Karpas-422 (cell line): ENCODE results near the gene NBPF15. TPM values are rescaled to one million over a fixed set of nuclear protein-coding genes. Genes with fewer than 3 reads are reported as not detected.
"Not testable (repeated sequence)": the region's sequence is repeated elsewhere in the genome, so short reads cannot be mapped to it uniquely, and the experiment has no call there.

ENCODE experiments used
- DNase-seq: peaks from one replicate; pipeline ENCODE4 v3.0.0-alpha.2; 2015
- H2AFZ ChIP-seq: fragments of 200-600 bp; sonication (generic); 2 replicates; pipeline ENCODE4 v1.6.1; 2014; ENCODE audit warnings: antibody characterized with exemption, low read length, mixed read lengths
- H3K27ac ChIP-seq: fragments of 200-600 bp; sonication (generic); 2 replicates; pipeline ENCODE4 v1.5.1; 2014; ENCODE audit warnings: mild to moderate bottlenecking, low read length, moderate library complexity
- H3K27me3 ChIP-seq: fragments of 200-600 bp; sonication (generic); 2 replicates; pipeline ENCODE4 v1.6.1; 2014; ENCODE audit warnings: low read length, mixed read lengths
- H3K36me3 ChIP-seq: fragments of 200-600 bp; sonication (generic); 2 replicates; pipeline ENCODE4 v1.6.1; 2014; ENCODE audit warnings: low read length, mixed read lengths; ENCODE audit not compliant: insufficient read depth
- H3K4me1 ChIP-seq: fragments of 200-600 bp; sonication (generic); 2 replicates; pipeline ENCODE4 v1.6.1; 2014; ENCODE audit warnings: mild to moderate bottlenecking, low read length, mixed read lengths
- H3K4me2 ChIP-seq: fragments of 200-600 bp; sonication (generic); 2 replicates; pipeline ENCODE4 v1.6.1; 2014; ENCODE audit warnings: low read length, low read depth, mild to moderate bottlenecking; ENCODE audit not compliant: poor library complexity, severe bottlenecking
- H3K4me3 ChIP-seq: fragments of 200-600 bp; sonication (generic); 2 replicates; pipeline ENCODE4 v1.5.1; 2014; ENCODE audit warnings: mild to moderate bottlenecking, antibody characterized with exemption, low read length, mixed read lengths
- H3K79me2 ChIP-seq: fragments of 200-600 bp; sonication (generic); 2 replicates; pipeline ENCODE4 v1.6.1; 2014; ENCODE audit warnings: mild to moderate bottlenecking, low read length, mixed read lengths
- H3K9ac ChIP-seq: fragments of 200-600 bp; sonication (generic); 2 replicates; pipeline ENCODE4 v1.6.0; 2014; ENCODE audit warnings: low read length
- H3K9me2 ChIP-seq: fragments of 200-600 bp; sonication (generic), shearing (Covaris generic); replicated peaks from 2 replicates; pipeline ENCODE4 v1.6.0; 2014; ENCODE audit warnings: mild to moderate bottlenecking, low read length, moderate library complexity; ENCODE audit not compliant: insufficient read depth
- H3K9me3 ChIP-seq: fragments of 300-700, 200-600 bp; sonication (generic); 2 replicates; pipeline ENCODE4 v1.6.1; 2014; ENCODE audit warnings: low read length, mixed read lengths
- H4K20me1 ChIP-seq: fragments of 200-600 bp; sonication (generic); 2 replicates; pipeline ENCODE4 v1.6.1; 2014; ENCODE audit warnings: mild to moderate bottlenecking, antibody characterized with exemption, low read length, low read depth; ENCODE audit not compliant: insufficient read depth
- total RNA-seq: library from RNA; depleted of rRNA; stranded (reverse); fragments of >200 nt; shearing (Covaris generic); gene quantifications from 2 replicates; pipeline ENCODE4 v1.2.3, GENCODE V29; 2014; ENCODE audit warnings: low replicate concordance; rRNA removed

NBPF15 gene, protein sequence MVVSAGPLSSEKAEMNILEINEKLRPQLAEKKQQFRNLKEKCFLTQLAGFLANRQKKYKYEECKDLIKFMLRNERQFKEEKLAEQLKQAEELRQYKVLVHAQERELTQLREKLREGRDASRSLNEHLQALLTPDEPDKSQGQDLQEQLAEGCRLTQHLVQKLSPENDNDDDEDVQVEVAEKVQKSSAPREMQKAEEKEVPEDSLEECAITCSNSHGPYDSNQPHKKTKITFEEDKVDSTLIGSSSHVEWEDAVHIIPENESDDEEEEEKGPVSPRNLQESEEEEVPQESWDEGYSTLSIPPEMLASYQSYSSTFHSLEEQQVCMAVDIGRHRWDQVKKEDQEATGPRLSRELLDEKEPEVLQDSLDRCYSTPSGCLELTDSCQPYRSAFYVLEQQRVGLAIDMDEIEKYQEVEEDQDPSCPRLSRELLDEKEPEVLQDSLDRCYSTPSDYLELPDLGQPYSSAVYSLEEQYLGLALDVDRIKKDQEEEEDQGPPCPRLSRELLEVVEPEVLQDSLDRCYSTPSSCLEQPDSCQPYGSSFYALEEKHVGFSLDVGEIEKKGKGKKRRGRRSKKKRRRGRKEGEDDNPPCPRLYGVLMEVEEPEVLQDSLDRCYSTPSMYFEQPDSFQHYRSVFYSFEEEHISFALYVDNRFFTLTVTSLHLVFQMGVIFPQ
- 30.4 and 47.8 TPM in 2 replicates for total RNA-seq

DNA sequence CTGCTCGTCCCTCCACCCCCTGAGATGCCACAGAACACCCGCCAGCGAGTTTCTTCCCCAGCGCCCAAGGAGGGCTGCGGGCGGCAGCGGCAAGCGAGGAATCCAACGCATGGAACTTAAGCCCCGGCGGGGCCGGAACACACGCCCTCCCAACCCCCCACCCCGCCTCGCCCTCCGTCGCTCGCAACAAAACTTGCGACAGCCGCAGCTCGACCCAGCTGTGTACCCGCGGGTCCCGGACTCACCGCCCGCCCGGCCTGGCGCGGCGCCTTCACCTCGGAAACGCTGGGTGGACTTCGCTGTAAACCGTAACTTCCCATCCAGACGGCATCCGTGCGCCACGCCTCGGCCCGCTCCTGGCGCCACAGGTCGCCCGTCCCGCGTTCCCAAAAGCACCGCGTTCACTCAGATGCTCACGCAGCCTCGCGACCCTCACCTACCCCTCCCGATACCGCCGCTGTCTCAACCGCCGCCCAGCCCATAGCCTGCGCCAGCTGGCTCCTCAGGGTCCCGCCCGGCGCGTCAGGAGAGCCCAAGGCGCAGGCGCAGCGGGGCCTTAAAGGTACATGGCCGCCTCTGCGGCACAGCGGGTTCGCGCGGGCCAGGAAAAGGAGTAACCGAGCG is at the start of gene NBPF15:
Gene NBPF15, minus strand, starts transcription at position 534 of the 624 bp plus-strand sequence. CDS start 21,666 bp downstream, outside the sequence.
- not testable (repeated sequence) for H3K79me2 ChIP-seq, H2AFZ ChIP-seq, H3K9me3 ChIP-seq, H4K20me1 ChIP-seq, H3K4me1 ChIP-seq, H3K27me3 ChIP-seq, H3K36me3 ChIP-seq, H3K9me2 ChIP-seq
- peak; percentile 85 for DNase-seq
- Histone ChIP-seq H3K9ac (peak within 1 kb of the TSS; percentile 74), H3K4me3 (peak within 1 kb of the TSS; percentile 66), H3K27ac (0 out of 2 replicates have a peak within 1 kb of the TSS, but pooled peaks have one; percentile 30), H3K4me2 (peak within 1 kb of the TSS; percentile 55)

GRCh38 chr1:144496429-144496828 is 35.0 kb upstream of the NBPF15 start:
- H2AFZ ChIP-seq, H3K9me2 ChIP-seq, H3K27me3 ChIP-seq, H4K20me1 ChIP-seq, DNase-seq, H3K36me3 ChIP-seq, H3K27ac ChIP-seq, H3K9ac ChIP-seq, H3K4me3 ChIP-seq, H3K9me3 ChIP-seq, H3K4me1 ChIP-seq, H3K4me2 ChIP-seq, H3K79me2 ChIP-seq: not testable (repeated sequence)

DNA sequence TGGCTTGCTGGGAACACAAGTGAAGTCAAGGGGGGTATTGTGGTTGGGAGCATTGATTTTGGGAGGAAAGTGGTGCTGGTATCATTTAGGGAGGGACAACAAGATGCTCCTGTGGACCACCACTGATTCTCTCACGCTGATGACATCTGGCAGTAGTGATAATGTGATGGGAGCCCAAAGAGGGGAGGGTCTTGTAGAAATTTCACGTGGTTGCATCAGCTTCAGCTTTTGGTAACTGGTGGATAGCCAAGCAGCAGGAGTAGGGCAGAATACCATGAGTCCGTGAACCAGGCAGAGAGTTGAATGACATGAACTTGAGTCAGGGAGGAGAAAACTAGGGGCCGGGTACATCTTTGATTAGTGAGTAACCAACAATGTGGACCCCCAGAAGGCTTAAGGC is 32.7 kb upstream of the NBPF15 start:
- H3K4me2 ChIP-seq, DNase-seq, H4K20me1 ChIP-seq, H3K79me2 ChIP-seq, H2AFZ ChIP-seq, H3K9me3 ChIP-seq, H3K9me2 ChIP-seq, H3K4me3 ChIP-seq, H3K36me3 ChIP-seq, H3K27ac ChIP-seq, H3K9ac ChIP-seq, H3K27me3 ChIP-seq, H3K4me1 ChIP-seq: not testable (repeated sequence)

GRCh38 chr1:144490394-144490793 is 28.9 kb upstream of the NBPF15 start:
- H3K4me1 ChIP-seq, H3K4me3 ChIP-seq, DNase-seq, H3K27me3 ChIP-seq, H2AFZ ChIP-seq, H3K9me3 ChIP-seq, H3K27ac ChIP-seq, H3K79me2 ChIP-seq, H3K9ac ChIP-seq, H3K4me2 ChIP-seq, H3K9me2 ChIP-seq, H4K20me1 ChIP-seq, H3K36me3 ChIP-seq: not testable (repeated sequence)

GRCh38 chr1:144487002-144487401 is 25.5 kb upstream of the NBPF15 start:
- peak; percentile 39 for DNase-seq
- H3K4me3 ChIP-seq, H3K27me3 ChIP-seq, H3K9me3 ChIP-seq, H3K36me3 ChIP-seq, H3K4me1 ChIP-seq, H3K9ac ChIP-seq, H3K9me2 ChIP-seq, H3K4me2 ChIP-seq, H2AFZ ChIP-seq, H4K20me1 ChIP-seq, H3K27ac ChIP-seq, H3K79me2 ChIP-seq: not testable (repeated sequence)

DNA sequence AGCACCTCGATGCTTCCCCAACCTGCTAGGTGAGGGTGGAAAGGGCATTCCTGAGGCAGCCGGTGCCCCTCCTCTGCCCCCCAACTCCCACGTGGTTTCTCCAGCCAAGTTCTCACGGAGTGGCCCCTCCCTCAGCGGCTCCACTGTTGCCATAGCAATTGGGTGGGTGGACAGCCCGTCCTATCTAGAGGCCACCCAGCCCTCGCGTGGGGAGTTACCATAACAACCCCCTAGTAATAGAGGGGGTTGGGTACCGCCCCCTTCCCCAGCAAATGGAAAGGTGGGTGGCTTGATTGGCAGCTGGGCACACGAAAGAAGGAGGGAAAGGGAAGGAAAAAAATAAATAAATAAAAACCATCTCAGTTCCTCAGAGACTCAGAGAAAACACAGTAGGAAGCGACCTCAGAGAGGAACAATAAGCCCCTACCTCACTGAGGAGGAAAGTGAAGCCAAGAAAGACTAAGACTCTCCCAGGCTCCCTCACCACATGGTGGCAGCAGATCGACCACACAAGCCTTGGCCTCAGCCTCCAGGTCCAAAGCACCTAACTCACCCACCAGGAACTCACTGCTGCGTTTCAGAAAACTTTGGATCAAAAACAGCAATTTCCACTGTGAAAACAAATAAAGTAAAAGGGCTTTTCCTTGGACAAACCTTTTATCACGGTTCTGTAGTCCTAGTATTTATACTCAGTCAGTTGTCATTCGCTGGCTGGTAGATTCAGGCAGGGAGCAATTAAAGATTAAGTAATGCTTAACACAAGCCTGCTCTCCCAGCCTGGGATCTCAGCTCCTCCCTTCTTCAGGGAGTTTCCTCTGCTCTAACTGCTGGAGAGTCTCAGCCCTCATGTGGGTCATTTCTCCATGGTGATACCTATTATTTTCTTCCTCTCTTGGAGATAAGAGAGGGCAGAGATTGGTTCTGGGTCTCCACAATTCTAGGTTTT is 23.9 kb upstream of the NBPF15 start:
- not testable (repeated sequence) for H3K27me3 ChIP-seq, H3K4me3 ChIP-seq, H3K27ac ChIP-seq, H3K4me1 ChIP-seq, H3K9ac ChIP-seq, H3K9me2 ChIP-seq, H3K36me3 ChIP-seq, H4K20me1 ChIP-seq, H2AFZ ChIP-seq, DNase-seq, H3K9me3 ChIP-seq, H3K79me2 ChIP-seq, H3K4me2 ChIP-seq

DNA sequence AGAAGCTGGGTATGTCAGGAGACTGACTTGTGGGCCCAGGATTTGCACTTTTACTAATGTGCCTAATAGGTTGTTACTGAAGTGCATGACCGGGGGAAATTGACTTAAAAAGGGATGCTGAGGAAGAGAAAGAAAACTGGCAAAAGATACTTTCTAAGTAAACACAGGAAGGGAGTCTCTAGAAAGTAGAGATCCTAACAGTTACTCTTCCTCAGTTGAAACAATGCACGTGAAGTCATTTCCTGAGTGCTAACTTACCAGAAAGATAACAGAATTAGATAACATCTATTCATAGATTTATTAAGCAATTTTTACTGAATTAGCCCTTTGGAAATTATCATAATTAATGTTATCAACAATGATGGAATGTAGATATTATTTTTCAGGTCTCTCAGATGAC is 12.4 kb upstream of the NBPF15 start:
- not testable (repeated sequence) for H3K4me3 ChIP-seq, H3K4me2 ChIP-seq, H3K9ac ChIP-seq, DNase-seq, H3K27me3 ChIP-seq, H3K27ac ChIP-seq, H3K9me2 ChIP-seq, H3K4me1 ChIP-seq, H3K79me2 ChIP-seq, H4K20me1 ChIP-seq, H3K36me3 ChIP-seq, H2AFZ ChIP-seq, H3K9me3 ChIP-seq

DNA sequence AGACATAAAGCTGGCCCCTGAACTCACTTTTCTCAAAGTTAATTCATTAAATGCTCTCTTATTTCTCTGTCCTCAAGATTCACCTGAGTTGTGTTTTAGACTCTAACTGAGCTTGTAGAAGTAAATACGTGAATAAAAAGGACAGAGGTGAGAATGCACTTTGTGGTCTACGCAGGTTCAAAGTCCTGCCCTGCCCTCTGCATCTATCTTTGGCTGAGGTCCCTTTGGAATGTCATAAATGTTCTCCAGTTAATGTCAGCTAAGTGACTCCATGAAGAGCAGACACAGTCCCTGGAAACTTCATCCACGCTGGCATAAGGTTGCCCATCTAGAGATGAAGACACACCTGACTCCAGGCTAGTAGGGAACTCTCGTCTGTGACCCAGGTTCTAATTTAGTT is 10.0 kb upstream of the NBPF15 start:
- H2AFZ ChIP-seq, H3K27ac ChIP-seq, H3K4me1 ChIP-seq, H3K9me2 ChIP-seq, H3K9me3 ChIP-seq, H3K27me3 ChIP-seq, H3K4me3 ChIP-seq, H3K36me3 ChIP-seq, H3K9ac ChIP-seq, H3K79me2 ChIP-seq, DNase-seq, H4K20me1 ChIP-seq, H3K4me2 ChIP-seq: not testable (repeated sequence)
